A673 (cell line): Measurements from ENCODE around the gene ZNF584. TPM values are rescaled to one million over a fixed set of nuclear protein-coding genes. Genes with fewer than 3 reads are reported as not detected.
"Not testable (repeated sequence)": the region's sequence is repeated elsewhere in the genome, so short reads cannot be mapped to it uniquely, and the experiment has no call there.

ENCODE experiments used
- BruUV-seq: library from RNA; stranded (reverse); fragments of 400-500 nt; replicated peaks from 2 replicates; lab custom pipeline; 2021; lab: Mats Ljungman, UMichigan
- CTCF ChIA-PET: fragments of 300-600 bp; sonication (Branson Sonifier 250); formaldehyde crosslinking; loops from one replicate; lab custom pipeline; 2022; ENCODE audit warnings: antibody characterized with exemption; lab: Charles Lee
- POLR2A ChIA-PET: fragments of 300-600 bp; sonication (Branson Sonifier 250); formaldehyde crosslinking; loops from one replicate; lab custom pipeline; 2022; ENCODE audit warnings: antibody characterized with exemption; ENCODE audit not compliant: low non-redundant PET; lab: Charles Lee
- DNase-seq: peaks from one replicate; pipeline ENCODE4 v3.0.0-alpha.2; 2015; ENCODE audit warnings: low spot score
- H3K27ac ChIP-seq: fragments of 200-600 bp; sonication (generic); 2 replicates; pipeline ENCODE4 v1.5.1; 2016; ENCODE audit warnings: mixed run types, low read depth, mild to moderate bottlenecking, mixed read lengths, antibody characterized with exemption, low read length; ENCODE audit not compliant: poor library complexity, severe bottlenecking
- H3K27me3 ChIP-seq: fragments of 200-600 bp; sonication (generic); replicated peaks from 2 replicates; pipeline ENCODE4 v1.6.1; 2017; ENCODE audit warnings: mixed run types, low read depth, mild to moderate bottlenecking, mixed read lengths, antibody characterized with exemption, low read length; ENCODE audit not compliant: insufficient read depth, poor library complexity
- H3K36me3 ChIP-seq: fragments of 200-600 bp; sonication (generic); 2 replicates; pipeline ENCODE4 v1.6.1; 2016; ENCODE audit warnings: mixed run types, mild to moderate bottlenecking, mixed read lengths, antibody characterized with exemption, low read length; ENCODE audit not compliant: insufficient read depth, poor library complexity, severe bottlenecking
- H3K4me1 ChIP-seq: fragments of 200-600 bp; sonication (generic); 2 replicates; pipeline ENCODE4 v1.6.1; 2017; ENCODE audit warnings: mixed run types, mild to moderate bottlenecking, mixed read lengths, antibody characterized with exemption, low read length; ENCODE audit not compliant: insufficient read depth, poor library complexity, severe bottlenecking
- H3K4me3 ChIP-seq: fragments of 200-600 bp; sonication (generic); 2 replicates; pipeline ENCODE4 v1.5.1; 2016; ENCODE audit warnings: low read depth, mixed run types, mild to moderate bottlenecking, mixed read lengths, low read length; ENCODE audit not compliant: poor library complexity, severe bottlenecking
- H3K9me3 ChIP-seq: fragments of 200-600 bp; sonication (generic); 2 replicates; pipeline ENCODE4 v1.6.1; 2016; ENCODE audit warnings: mixed run types, low read depth, mild to moderate bottlenecking, mixed read lengths, antibody characterized with exemption, low read length; ENCODE audit not compliant: poor library complexity, severe bottlenecking
- CTCF ChIP-seq: fragments of 300-800, 200-600 bp; sonication (generic); conservative IDR thresholded peaks from 2 replicates; pipeline ENCODE4 v1.5.1; 2017; ENCODE audit warnings: low read depth, mild to moderate bottlenecking, antibody characterized with exemption, low read length, moderate library complexity, mixed read lengths
- EZH2 ChIP-seq: fragments of 200-600 bp; sonication (generic); IDR thresholded peaks from 2 replicates; pipeline ENCODE4 v1.6.1; 2017; ENCODE audit warnings: borderline replicate concordance, low read depth, mild to moderate bottlenecking, mixed read lengths, antibody characterized with exemption, low read length; ENCODE audit not compliant: poor library complexity, severe bottlenecking
- intact Hi-C: fragments of 100-400 bp; cut with micrococcal nuclease; formaldehyde crosslinking; loops from one replicate; pipeline ENCODE4 v1.10.0; 2022; ENCODE audit not compliant: unreplicated experiment
- total RNA-seq: library from RNA; stranded (reverse); gene quantifications from 2 replicates; pipeline ENCODE4 v1.2.3, GENCODE V29; 2021

The ZNF584 gene
- total RNA-seq, 1 experiment from 2014 or later, result 20.9 TPM

DNA sequence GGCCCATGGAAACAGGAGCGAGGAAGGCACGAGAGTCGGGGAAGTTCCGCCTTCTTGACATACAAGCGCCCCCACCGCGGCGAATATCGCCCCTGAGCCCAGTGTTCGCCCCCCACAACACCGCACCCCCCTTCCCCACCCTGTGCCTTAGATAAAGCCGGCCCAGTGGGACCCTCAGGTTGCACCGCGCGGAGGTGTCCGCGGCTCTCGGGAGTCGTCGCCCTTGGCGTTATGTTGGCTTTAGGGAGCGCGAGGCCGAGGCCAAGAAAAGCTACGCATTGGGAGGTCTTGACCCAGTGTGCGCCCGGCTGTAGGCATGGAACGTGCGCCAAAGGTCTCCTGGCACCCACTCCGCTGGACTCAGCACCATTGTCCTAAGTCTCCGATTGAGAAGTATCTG, 32.1 kb downstream of the ZNF584 start:
- Histone ChIP-seq H3K9me3 (peaks cover 32% of the 10 kb centered on the region), H3K27ac (peak overlapping the region; percentile 75), H3K4me3 (peak overlapping the region; percentile 53), H3K36me3 (peaks cover 15% of the 10 kb centered on the region), H3K27me3 (no peaks in the 10 kb centered on the region), H3K4me1 (peaks cover 18% of the 10 kb centered on the region)
- no peak for DNase-seq
- TSS peak; percentile 80 for BruUV-seq
- POLR2A ChIA-PET, result no interaction called here
- no peak for TF ChIP-seq EZH2
- TF ChIP-seq CTCF, result no peak
- intact Hi-C loops, result loop anchor here (1.0 kb wide), 1 partner anchor 11 kb away; the partner anchor contains the start of gene ZNF324B
- CTCF ChIA-PET, result no interaction called here

- BruUV-seq, DNase-seq, CTCF ChIA-PET, H3K4me3 ChIP-seq, POLR2A ChIA-PET, H3K36me3 ChIP-seq, intact Hi-C loops, H3K27me3 ChIP-seq, H3K27ac ChIP-seq: not testable (repeated sequence)
- H3K4me1 ChIP-seq, result peaks cover 20% of the 10 kb centered on the region
- peaks cover 13% of the 10 kb centered on the region for H3K9me3 ChIP-seq
Observed at GRCh38 chr19:58442986-58443385, 34.5 kb downstream of the ZNF584 start.

- H3K4me1 ChIP-seq, result peaks cover 13% of the 10 kb centered on the region
- H3K9me3 ChIP-seq, H3K27ac ChIP-seq, H3K4me3 ChIP-seq, BruUV-seq, POLR2A ChIA-PET, DNase-seq, CTCF ChIA-PET, H3K36me3 ChIP-seq, intact Hi-C loops, H3K27me3 ChIP-seq: not testable (repeated sequence)
Observed at GRCh38 chr19:58448860-58449259, 40.4 kb downstream of the ZNF584 start.

- POLR2A ChIA-PET, result interaction anchor here (0.6 kb wide), 1 partner anchor 125 kb away, joined by 13 read pairs; no protein-coding TSS in a partner anchor
- intact Hi-C loops, H3K4me3 ChIP-seq, H3K27me3 ChIP-seq, DNase-seq, H3K27ac ChIP-seq, H3K36me3 ChIP-seq, BruUV-seq, H3K4me1 ChIP-seq, H3K9me3 ChIP-seq: not testable (repeated sequence)
- CTCF ChIA-PET, result interaction anchor here (0.6 kb wide), 1 partner anchor 946 kb away, joined by 3 read pairs; no protein-coding TSS in a partner anchor
Observed at GRCh38 chr19:58449980-58450379, 41.5 kb downstream of the ZNF584 start.
